GM21381 (cell line): Measurements from ENCODE around the gene RENBP.
A peak's percentile ranks its signal among the peaks of the same experiment; 100 is the strongest.
"Not testable (repeated sequence)": the region's sequence is repeated elsewhere in the genome, so short reads cannot be mapped to it uniquely, and the experiment has no call there.

Source experiments
- ATAC-seq: cut with Tn5 transposase; IDR thresholded peaks from one replicate; pipeline ENCODE4 v1.9.1; 2021; ENCODE audit warnings: mild to moderate bottlenecking, moderate library complexity; ENCODE audit not compliant: unreplicated experiment

RENBP gene

DNA sequence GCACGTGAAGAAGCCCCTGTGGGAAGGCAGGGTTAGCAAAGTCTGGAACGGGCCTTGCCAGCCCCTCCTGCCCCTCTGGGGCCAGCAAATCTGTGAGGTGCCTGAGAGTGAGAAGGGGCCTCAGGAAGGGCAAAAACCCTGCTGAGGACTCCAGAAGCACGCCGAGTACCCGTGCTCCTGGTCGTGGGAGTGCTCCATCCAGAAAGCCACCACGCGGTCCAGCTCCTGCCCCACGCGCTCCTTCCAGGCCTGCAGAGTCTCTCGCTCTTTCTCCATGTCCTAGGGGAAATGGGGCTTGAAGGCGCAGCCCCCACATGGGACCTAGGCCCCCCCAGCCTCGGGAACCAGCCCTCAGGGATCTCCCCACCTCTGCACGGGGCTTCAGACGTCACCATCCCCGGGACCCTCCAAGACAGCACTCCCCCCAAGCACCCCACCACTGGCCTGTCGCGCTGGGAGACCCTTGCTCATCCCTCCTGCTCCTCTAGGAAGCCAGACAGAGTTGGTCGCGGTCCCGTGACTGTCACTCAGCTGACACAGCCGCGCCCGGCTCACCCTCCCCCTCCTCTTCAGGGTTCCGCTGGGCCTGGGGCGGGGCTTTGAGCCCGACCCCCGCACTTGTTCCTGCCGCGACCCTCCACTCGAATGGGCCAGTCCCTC, at the start of gene RENBP:
RENBP (minus strand) TSS at position 504 of the 660 bp plus-strand sequence; CDS start at position 471, 33 bp downstream.
- ATAC-seq: no peak

DNA sequence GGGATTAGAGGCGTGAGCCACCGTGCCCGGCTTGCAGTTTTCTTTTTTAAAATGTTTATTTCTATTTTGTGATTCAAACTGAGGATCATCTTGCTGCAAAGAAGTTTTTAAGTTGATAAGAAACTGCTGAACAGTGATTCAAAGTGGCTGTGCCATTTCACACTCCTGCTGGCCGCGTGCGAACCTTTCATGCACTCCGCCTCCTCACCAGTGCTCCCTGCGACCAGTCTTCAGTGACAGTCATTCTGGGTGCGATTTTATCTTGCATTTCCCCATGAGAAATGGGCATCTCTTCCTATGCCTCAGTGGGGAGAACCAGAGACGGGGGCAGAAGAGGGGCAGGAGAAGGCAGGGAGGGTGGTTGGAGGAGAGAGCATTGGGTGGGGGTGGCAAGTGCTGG, 49.5 kb upstream of the RENBP start:
- no peak for ATAC-seq

DNA sequence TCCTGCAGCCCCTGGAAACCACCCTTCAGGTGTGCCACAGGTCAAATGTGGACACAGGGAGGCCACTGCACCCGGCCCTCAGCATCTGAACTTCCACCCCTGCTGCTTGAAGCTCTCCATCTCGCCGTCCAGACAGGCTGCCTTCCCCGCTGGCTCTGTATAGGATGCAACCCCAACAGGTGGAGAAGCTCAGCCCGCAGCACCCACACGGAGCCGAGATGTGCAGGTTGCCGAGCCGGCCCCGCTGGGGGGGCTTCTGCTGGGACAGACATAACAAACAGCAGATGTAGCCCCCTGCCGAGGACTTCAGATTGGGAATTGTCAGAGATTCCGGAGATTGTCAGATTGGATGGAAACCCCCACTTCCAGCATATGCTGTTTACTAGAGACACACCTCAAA, 48.6 kb upstream of the RENBP start:
- ATAC-seq: no peak

DNA sequence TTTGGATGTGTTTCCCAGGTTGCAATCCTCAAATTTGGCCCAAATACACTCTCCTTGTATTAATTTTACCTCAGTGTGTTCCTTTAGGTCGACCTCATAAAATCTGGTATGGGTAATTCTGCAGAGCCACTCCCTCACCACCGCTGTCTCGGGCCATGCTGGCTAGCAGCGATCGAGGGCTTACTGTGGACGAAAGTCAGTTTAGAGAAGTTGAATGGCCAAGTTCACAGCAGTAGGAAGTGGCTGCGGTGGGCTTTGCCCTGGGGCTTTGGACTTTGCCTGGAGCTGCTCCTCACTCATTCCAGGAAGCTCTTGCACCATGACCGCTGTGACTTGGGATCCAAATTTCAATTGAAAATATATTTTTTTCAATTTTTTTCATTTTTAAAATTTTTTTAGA, 47.7 kb upstream of the RENBP start:
- ATAC-seq: no peak

DNA sequence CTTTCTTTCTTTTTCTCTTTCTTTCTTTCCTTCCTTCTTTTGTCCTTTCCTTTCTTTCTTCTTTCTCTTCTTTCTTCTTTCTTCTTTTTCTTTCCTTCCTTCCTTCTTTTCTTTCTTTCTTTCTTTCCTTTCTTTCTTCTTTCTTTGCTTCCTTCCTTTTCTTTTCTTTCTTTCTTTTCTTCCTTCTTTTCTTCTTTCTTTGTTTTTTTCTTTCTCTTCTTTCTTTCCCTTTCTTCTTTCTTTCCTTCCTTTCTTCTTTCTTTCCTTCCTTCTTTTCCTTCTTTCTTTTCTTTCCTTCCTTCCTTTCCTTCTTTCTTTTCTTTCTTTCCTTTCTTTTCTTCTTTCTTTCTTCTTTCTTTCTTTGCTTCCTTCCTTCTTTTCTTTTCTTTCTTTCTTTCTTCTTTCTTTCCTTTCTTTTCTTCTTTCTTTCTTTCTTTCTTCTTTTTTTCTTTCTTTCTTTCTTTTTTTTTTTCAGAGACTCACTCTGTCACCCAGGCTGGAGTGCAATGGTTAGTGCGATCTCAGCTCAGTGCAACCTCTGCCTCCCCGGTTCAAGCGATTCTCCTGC, 46.7 kb upstream of the RENBP start:
- ATAC-seq: no peak

DNA sequence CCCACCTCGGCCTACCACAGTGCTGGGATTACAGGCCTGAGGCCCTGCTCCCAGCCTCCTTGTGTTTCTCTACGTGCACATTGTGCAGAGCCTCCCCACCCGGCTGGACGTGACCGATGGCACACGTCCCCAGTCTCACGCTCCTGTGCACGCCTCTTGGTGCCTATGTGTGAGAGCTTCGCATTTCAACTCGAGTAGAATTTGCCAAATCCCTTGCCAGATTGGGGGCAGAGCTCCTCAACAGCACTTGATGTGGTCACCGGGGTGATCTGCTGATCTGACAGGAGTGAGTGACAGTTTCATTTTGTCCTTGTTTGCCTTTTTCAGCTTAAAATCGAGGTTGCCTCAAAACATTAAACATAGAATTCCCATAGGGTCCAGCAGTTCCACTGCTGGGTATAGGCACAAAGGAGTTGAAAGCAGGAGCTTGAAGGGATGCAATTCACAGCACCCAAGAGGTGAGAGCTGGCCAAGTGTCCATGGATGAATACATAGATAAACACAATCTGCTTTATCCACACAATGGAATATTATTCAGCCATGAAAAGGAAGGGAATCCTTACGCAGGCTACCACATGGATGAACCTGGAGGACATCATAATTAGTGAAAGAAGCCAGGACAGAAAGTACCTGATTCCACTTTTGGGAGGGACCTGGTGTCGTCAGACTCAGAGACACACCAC, 45.7 kb upstream of the RENBP start:
- ATAC-seq: no peak

DNA sequence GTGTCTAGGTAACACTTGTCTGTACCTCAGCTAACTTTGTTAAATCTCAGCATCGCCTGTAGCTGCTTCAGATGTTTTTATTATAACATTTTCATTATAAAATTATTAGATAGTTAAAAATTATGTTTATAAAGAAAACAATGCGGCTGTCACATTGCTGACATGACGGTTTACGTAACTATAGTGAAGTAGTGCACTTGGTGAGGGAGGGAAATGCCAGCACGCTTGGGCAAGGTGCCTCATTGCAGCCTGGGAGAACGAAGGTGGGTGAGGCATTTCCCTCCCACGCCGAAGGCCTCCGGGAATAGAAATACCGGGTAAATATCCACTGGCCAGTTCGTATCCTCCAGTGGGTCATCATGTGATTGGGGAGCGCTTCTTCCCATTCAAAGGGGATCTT, 44.0 kb upstream of the RENBP start:
- no peak for ATAC-seq

DNA sequence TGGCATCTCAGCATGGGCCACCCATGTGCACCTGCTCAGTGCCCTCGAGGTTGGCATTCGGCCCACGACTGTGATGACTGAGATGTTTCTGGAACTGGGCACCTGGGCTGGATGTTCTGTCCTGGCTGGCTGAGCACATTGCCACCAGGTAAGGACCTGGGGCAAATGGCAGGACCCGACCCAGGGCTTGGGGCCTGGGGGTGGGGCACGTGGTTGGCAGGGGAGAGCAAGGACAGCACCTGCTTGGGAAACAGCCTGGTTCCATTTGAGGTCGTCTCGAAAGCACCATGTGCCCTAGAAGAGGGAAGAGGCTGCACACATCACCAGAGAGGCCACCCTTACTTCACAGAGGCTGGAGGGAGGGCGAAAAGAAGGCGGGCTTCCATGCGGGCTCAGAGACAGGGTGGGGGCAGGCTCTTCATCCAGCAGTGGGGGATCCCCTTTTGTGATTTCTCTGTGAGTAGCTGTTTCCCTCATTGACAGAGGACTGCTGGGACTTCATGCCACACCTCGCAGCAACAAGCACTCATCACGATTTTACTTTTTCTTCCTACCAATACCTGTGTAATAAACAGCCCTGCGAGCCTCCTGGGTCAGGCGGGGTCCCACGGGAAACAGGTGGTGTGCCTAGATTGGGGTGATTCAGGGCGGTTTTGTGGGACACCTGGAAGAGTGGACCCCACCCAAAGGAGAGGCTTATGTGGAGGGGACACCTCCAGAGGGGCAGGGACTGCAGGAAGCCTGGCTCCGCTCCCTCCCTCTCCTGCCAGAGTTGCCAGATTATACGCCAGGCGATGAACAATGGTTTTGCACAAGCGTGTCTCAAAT, 40.1 kb upstream of the RENBP start:
- ATAC-seq: no peak

DNA sequence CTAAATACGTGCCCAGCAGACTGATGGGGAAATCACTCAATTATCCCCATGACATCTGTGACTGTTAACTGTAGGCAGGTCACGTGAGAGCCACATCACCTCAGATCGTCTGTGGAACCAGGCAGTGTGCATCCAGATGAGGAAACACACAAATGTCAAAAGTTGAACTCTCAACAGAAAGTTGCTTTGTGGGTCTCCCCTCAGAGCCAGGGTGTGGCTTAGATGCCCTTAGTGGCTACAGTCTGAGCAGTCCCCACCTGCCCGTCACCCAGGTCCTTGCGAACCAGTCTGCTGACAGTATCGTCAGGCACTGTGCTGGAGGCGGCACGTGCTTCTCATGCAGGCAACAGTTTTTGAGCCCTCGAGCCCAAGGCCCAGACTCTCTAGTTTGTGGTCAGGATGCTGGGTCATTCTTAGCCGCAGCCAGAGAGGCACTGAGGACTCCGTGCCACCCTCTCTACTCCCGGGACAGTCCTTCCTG, 38.9 kb upstream of the RENBP start:
- ATAC-seq: no peak

DNA sequence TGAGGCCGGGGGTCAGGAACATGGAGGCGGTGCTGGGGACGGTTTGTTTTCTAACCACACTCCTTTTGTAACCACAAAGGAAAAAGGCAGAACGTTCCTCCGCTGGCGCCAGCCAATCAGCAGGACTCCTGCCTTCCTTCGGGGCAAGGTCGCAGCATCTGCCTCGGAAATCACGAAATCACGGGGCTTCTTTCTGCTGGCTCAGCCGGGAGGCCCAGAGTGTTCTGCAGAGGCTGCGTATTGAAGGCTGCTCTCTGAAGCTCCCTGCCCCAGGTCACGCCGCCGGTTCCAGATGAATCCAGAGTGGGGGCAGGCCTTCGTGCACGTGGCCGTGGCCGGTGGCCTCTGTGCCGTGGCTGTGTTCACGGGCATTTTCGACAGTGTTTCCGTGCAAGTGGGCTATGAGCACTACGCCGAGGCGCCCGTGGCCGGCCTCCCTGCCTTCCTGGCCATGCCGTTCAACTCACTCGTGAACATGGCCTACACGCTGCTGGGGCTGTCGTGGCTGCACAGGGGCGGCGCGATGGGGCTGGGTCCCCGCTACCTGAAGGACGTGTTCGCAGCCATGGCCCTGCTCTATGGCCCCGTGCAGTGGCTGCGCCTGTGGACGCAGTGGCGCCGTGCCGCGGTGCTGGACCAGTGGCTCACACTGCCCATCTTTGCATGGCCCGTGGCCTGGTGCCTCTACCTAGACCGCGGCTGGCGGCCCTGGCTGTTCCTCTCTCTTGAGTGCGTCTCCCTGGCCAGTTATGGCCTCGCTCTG, 37.5 kb upstream of the RENBP start:
- ATAC-seq: no peak

DNA sequence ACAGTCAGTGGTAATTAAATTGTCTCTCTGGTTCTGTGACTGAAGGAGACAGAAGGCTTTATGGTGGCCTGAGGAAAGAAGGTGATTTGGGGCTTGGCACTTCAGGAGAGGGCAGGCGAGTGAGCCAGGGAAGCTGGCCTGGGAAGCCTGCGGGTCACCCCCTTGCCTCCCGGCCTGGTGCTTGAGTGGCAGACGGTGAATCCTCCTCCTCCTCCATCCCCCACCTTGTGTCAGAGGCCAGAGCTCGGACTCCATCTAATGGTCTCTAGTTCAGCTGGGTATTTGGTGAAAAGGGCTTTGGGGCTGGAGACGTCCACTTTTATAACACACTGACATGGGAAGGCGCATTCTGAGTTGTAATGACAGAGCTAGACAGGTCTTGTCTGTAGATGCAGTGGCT, 36.8 kb upstream of the RENBP start:
- ATAC-seq: no peak

DNA sequence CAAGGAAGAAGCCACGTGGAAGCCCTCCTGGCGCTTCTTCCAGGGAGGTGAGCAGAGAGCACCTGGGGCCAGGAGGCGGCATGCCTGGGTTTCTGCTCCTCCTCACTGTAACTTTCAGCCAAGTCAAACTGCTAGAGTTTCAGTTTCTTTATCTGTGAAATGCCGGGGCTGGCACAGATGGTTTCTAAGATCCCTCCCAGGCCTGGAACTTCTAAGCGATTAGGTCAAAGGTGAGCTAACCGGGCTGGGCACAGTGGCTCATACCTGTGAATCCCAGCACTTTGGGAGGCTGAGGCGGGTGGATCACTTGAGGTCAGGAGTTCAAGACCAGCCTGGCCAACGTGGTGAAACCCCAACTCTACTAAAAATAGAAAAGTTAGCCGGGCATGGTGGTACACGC, 36.0 kb upstream of the RENBP start:
- ATAC-seq: not testable (repeated sequence)

DNA sequence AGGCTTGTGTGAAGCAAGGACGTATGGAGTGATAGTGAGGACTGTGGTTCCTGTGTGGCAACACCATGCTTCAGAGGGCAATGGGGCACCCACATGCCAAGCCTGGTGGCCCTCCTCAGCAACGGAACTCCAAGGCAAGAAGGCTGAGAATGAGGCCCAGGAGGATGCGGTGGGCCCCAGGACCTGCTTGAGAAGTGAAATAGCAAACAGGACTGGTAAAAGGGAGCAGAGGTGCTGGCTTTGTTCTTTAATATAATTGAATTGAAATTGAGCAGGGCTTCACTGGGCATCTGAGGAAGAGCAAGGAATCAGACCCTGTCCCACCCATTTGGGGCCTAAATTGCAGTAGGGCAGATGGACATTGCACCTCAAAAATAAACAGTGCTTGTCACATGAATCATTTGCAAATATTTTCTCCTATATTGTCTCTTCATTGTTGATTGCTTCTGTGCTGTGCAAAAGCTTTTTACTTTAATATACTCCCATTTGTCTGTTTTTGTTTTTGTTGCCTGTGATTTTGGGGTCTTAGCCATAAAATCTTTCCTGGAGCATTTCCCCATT, 30.4 kb upstream of the RENBP start:
- no peak for ATAC-seq

DNA sequence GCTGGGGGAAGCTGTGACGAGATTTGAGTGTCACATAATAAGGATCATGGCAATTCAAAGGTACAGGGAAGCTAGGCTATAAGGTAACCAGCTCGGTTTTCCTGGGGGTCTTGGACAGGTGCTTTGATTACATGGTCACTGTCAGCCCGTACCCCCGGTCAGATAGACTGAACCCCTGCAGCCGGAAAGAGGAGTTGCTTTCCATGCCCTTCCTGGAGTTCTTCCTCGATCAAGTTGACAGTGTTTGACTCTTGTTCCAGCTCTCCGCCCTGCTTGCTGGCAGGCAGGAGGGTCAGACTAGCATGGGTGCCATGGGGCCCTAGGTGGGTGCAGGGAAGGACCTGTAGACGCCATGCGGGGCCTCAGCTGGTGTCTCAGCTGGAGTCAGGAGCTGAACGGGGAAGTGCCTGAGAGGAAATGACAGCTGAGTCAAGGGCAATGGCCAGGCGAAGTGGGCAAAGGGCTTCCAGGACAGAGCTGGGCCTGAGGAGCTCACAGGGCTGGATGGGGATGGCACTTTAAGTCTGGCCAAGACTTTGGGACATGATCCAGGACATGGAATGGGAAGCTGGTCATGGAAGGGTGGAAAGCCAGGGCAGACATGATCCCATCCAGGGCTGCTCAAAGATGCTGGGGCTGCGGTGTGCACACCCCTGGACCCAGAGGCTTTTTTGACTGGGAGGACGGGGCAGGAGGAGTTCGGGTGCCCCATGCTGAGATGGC, 29.7 kb upstream of the RENBP start:
- ATAC-seq: no peak

DNA sequence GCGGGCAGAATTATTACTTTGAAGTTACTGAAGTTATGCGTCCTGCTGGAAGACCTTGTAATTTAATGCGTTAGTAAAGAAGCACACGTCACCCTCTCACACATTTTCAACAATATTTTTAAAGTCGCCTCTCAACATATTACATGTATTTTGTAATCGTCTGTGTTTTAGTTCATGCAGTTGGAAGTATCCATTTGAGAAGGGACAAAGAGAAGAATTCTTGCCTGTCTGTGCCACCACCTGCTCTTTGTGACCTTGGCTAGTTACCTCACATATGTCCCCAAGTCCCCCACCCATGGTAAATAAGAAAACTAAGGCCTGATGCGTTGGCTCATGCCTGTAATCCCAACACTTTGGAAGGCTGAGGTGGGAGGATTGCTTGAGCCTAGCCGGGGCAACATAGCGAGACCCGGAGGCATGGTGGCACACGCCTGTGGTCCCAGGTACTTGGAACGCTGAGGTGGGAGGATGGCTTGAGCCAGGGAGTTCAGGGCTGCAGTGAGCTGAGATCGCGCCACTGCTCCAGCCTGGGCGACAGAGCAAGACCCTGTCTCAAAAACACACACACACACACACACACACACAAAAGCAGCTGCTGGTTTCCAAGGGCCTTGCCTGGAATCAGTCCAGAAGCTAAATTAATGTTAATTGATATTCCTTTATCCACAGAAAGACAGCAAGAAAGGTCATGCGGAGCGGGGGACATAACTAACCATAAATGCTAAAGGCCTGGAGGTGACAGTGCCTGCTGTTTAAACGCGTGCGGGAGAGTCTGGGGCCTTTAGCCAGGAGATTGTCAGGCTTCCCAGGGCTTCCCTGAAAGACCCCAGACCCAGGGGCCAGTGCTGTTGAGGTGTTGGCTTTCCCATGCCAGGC, 28.9 kb upstream of the RENBP start:
- ATAC-seq: no peak

DNA sequence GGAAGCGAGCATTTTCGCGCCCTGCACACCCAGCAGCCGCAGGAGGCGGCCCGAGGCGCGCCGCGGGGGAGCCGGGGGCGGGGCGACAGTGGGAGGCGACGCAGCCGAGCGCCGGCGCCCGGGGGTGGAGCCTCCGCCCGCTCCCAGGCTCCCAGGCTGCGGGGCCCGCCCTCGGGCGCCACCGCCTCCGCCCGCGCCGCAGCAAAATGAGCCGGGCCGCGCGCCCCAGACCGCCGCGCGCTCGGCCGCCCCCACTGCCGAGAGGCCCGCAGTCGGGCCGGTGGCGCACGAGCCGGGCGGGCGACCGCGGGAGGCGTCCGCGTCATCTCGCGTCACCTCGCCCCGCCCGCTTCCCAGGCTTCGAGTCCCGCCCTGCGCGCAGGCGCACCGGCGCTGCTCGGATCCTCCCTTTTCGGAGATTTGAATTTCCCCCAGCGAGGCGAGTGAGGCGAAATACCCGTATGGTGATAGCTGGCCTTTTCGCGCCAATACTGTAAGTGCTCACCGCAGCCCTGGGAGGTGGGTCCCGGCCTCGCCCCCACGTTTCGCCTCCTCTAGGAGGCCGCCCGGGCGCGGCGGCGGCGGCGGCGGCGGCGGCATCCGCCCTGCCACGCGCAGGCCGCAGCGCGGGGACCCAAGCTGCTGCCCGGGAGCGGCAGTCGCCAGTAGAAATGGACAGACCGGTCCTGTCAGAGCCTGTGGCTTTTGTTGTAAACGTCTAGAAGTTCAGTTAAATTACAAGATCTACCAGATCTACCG, 28.1 kb upstream of the RENBP start, which contains the start of gene TMEM187:
TMEM187 (plus strand) TSS at position 387 of the 759 bp plus-strand sequence. CDS start 9,309 bp downstream, outside the sequence.
- peak; percentile 50 for ATAC-seq

DNA sequence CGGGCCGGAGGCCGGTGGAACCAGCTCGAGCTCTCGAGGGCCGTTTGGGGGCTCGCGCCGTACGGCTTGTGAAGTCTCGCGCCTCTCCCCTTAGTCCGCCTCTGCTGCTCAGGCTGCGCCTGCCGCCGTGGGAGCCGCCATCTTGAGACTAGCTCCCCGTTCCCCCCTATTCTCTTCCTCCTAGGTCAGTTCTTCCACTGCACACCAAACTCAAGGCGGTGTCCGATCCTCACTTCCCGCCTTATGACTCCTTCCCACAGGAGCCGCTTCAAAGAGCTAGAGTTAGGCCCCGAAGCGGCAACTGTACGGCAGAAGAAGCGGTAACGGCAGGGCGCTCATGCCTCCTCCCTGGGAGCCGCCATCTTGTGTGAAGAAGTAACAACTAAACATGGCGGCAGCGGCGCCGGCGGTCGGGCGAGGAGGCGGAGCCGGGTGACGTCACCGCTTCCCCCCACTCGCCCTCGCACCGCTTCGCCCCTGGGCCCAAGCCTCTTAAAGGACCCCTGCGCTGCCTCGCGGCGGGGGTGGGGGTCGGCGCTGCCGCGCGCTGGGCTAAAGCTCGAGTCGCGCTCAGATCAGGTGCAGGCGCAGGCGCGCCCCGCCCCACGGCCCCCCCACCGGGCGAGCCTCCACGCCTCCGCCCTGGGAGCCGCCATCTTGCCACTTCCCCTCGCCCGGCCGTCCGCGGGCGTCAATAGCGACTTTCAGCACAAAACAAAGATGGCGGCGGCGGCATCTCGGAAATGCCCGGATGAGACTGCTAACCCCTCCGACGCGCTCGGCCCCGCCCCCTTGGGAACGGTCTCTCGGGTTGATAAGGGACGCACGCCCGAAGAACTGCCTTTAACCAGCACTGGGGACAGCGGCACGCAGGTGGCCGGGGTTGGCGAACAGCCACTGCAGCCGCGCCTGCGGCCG, 27.3 kb upstream of the RENBP start, which contains the start of gene HCFC1:
HCFC1 (minus strand) TSS at position 369 of the 918 bp plus-strand sequence. CDS start 978 bp downstream, outside the sequence.
- peak; percentile 35 for ATAC-seq
